Activated naive CD4-positive, alpha-beta T cell treated with anti-CD3 and anti-CD28 coated beads, Interleukin-2, amount 50 U/mL, for 24 hours (primary cell): ENCODE results near the gene OR14A16.

Experiments used
- H3K27ac Mint-ChIP-seq: one replicate; pipeline ENCODE4 v1.8.0; 2021; ENCODE audit warnings: mild to moderate bottlenecking, mixed read lengths
- H3K27me3 Mint-ChIP-seq: one replicate; pipeline ENCODE4 v1.8.0; 2021; ENCODE audit warnings: mixed read lengths
- H3K36me3 Mint-ChIP-seq: one replicate; pipeline ENCODE4 v1.8.0; 2021; ENCODE audit warnings: mixed read lengths
- H3K4me1 Mint-ChIP-seq: one replicate; pipeline ENCODE4 v1.8.0; 2021; ENCODE audit warnings: mixed read lengths
- H3K4me3 Mint-ChIP-seq: one replicate; pipeline ENCODE4 v1.8.0; 2021; ENCODE audit warnings: mild to moderate bottlenecking, mixed read lengths
- H3K9me3 Mint-ChIP-seq: one replicate; pipeline ENCODE4 v1.8.0; 2021; ENCODE audit warnings: mixed read lengths

OR14A16 gene

GRCh38 chr1:247833601-247834000 is 9.7 kb upstream of the OR14A16 start:
- H3K4me3 Mint-ChIP-seq, result no peak overlapping the region
- no peaks in the 10 kb centered on the region for H3K36me3 Mint-ChIP-seq
- no peaks in the 10 kb centered on the region for H3K27me3 Mint-ChIP-seq
- no peaks in the 10 kb centered on the region for H3K4me1 Mint-ChIP-seq
- H3K9me3 Mint-ChIP-seq, result no peaks in the 10 kb centered on the region
- H3K27ac Mint-ChIP-seq, result no peak overlapping the region

GRCh38 chr1:247829656-247830055 is 5.7 kb upstream of the OR14A16 start:
- H3K4me1 Mint-ChIP-seq, result no peaks in the 10 kb centered on the region

GRCh38 chr1:247825362-247825761 is 1.4 kb upstream of the OR14A16 start:
- Mint-ChIP-seq H3K4me1 (no peaks in the 10 kb centered on the region), H3K27ac (no peak overlapping the region), H3K4me3 (no peak overlapping the region), H3K27me3 (peaks cover 2% of the 10 kb centered on the region), H3K36me3 (no peaks in the 10 kb centered on the region), H3K9me3 (no peaks in the 10 kb centered on the region)

More at GRCh38 chr1:247829656-247830055, 5.7 kb upstream of the OR14A16 start:
- Mint-ChIP-seq H3K9me3 (no peaks in the 10 kb centered on the region), H3K27ac (no peak overlapping the region), H3K27me3 (peaks cover 2% of the 10 kb centered on the region), H3K36me3 (no peaks in the 10 kb centered on the region), H3K4me3 (no peak overlapping the region)

GRCh38 chr1:247822060-247822459 is 1.9 kb downstream of the OR14A16 start:
- Mint-ChIP-seq H3K9me3 (no peaks in the 10 kb centered on the region), H3K27me3 (no peaks in the 10 kb centered on the region), H3K36me3 (no peaks in the 10 kb centered on the region), H3K4me3 (no peak overlapping the region), H3K4me1 (no peaks in the 10 kb centered on the region), H3K27ac (no peak overlapping the region)

GRCh38 chr1:247812637-247813036 is 11.3 kb downstream of the OR14A16 start:
- Mint-ChIP-seq H3K27me3 (no peaks in the 10 kb centered on the region), H3K4me1 (no peaks in the 10 kb centered on the region), H3K9me3 (no peaks in the 10 kb centered on the region), H3K27ac (no peak overlapping the region), H3K36me3 (no peaks in the 10 kb centered on the region), H3K4me3 (no peak overlapping the region)

GRCh38 chr1:247797518-247797917 is 26.4 kb downstream of the OR14A16 start:
- H3K27ac Mint-ChIP-seq, result no peak overlapping the region
- H3K4me3 Mint-ChIP-seq, result no peak overlapping the region
- no peaks in the 10 kb centered on the region for H3K36me3 Mint-ChIP-seq
- no peaks in the 10 kb centered on the region for H3K4me1 Mint-ChIP-seq
- H3K27me3 Mint-ChIP-seq, result no peaks in the 10 kb centered on the region
- H3K9me3 Mint-ChIP-seq, result peaks cover 6% of the 10 kb centered on the region

GRCh38 chr1:247769603-247770002 is 54.3 kb downstream of the OR14A16 start:
- H3K4me3 Mint-ChIP-seq, result no peak overlapping the region
- H3K27me3 Mint-ChIP-seq, result no peaks in the 10 kb centered on the region
- H3K27ac Mint-ChIP-seq, result no peak overlapping the region
- H3K4me1 Mint-ChIP-seq, result no peaks in the 10 kb centered on the region
- peaks cover 8% of the 10 kb centered on the region for H3K9me3 Mint-ChIP-seq
- H3K36me3 Mint-ChIP-seq, result no peaks in the 10 kb centered on the region
